NCI-H2196 (cell line): ENCODE results near the gene OR52N2.

ENCODE experiments used
- DNase-seq: peaks from one replicate; lab custom pipeline; 2025; ENCODE audit not compliant: unreplicated experiment; lab: John Stamatoyannopoulos, UW

The OR52N2 gene

GRCh38 chr11:5808500-5809121, at the start of gene OR52N2:
OR52N2 (plus strand) TSS chr11:5808924; CDS start chr11:5820336, 11,412 bp downstream.
- peak; percentile 41 for DNase-seq

GRCh38 chr11:5767056-5767455, 41.7 kb upstream of the OR52N2 start:
- no peak for DNase-seq

GRCh38 chr11:5783255-5783654, 25.5 kb upstream of the OR52N2 start, which contains the start of gene OR52N5:
OR52N5 (minus strand) TSS chr11:5783355; CDS start chr11:5778634, 4,721 bp downstream.
- no peak for DNase-seq

- no peak for DNase-seq
Measured at GRCh38 chr11:5791165-5791564, 17.6 kb upstream of the OR52N2 start, which contains the start of gene OR52N1. OR52N1 (minus strand) TSS chr11:5791265; CDS start chr11:5788816, 2,449 bp downstream.

GRCh38 chr11:5796541-5796940, 12.2 kb upstream of the OR52N2 start:
- no peak for DNase-seq

GRCh38 chr11:5803982-5804381, 4.7 kb upstream of the OR52N2 start:
- no peak for DNase-seq

- DNase-seq: no peak
Measured at GRCh38 chr11:5807580-5807979, 1.1 kb upstream of the OR52N2 start.

DNA sequence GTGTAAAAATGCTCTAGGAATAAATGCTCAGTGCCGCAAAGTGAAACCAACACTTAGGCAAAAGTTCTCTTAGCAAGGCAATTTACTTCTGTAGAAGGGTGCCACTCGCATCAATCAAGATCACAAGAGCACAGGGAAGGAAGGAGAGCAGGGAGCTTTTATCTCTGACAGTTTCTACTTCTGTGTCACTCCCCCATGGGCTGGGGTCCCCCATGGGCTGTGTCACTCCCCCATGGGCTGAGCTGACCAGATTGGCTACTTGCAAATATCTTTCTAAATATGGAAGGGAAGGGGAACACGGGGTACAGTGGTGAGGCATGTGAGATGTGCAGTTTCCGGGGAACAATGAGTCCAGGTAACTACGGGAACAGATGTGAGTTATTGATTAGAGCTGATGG, 397 bp downstream of the OR52N2 start:
- DNase-seq: no peak

GRCh38 chr11:5809905-5810795, 1.4 kb downstream of the OR52N2 start:
- DNase-seq: no peak

- no peak for DNase-seq
Measured at GRCh38 chr11:5815534-5815933, 6.8 kb downstream of the OR52N2 start.

- DNase-seq: no peak
Measured at GRCh38 chr11:5818245-5818886, 9.6 kb downstream of the OR52N2 start.

DNA sequence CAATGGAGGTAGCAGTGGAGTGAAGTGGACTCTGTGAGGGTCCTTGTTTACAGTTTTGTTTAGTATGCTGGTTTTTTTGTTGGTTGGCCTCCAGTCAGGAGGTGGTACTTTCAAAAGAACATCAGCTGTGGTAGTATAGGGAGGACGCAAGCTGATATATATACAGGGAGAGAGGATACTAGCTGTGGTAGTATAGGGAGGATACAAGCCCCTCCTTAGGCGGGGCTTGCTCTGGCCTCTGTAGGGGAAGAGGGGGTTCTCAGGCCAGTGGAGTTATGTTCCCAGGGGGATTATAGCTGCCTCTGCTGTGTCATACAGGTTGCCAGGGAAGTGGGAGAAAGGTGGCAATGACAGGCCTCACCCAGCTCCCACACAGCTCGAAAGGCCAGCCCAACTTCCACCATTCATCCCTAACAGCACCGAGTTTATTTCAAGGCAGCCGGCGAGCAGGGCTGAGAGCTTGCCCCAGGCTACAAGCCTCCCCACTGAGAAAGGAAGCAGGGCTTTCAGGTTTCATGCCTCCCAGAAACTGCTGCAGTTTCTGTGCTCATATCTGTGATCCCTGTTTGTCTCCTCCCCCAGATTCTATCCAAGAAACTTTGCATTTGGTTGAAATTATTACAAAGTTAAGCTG, 22.6 kb downstream of the OR52N2 start:
- no peak for DNase-seq

GRCh38 chr11:5833446-5833845, 24.7 kb downstream of the OR52N2 start:
- no peak for DNase-seq

DNA sequence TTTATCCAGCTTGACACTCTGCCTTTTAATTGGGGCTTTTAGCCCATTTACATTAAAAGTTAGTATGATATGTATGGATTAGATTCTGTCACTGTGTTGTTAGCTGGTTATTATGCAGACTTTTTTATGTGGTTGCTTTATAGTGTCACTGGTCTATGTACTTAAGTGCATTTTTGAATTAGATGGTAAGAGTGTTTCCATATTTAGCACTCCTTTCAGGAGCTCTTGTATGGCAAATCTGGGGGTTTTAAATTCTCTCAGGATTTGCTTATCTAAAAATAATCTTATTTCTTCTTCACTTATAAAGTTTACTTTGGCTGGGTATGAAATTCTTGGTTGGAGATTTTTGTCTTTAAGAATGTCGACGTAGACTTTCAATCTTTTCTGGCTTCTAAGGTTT, 29.0 kb downstream of the OR52N2 start:
- no peak for DNase-seq

- DNase-seq: no peak
Measured at GRCh38 chr11:5841797-5842196, 33.1 kb downstream of the OR52N2 start, which contains the start of gene OR52E6. OR52E6 (minus strand) TSS chr11:5841897; CDS start chr11:5841897, 0 bp downstream.

- DNase-seq: no peak
Measured at GRCh38 chr11:5846701-5847100, 38.0 kb downstream of the OR52N2 start.

GRCh38 chr11:5847711-5848110, 39.0 kb downstream of the OR52N2 start:
- no peak for DNase-seq

DNA sequence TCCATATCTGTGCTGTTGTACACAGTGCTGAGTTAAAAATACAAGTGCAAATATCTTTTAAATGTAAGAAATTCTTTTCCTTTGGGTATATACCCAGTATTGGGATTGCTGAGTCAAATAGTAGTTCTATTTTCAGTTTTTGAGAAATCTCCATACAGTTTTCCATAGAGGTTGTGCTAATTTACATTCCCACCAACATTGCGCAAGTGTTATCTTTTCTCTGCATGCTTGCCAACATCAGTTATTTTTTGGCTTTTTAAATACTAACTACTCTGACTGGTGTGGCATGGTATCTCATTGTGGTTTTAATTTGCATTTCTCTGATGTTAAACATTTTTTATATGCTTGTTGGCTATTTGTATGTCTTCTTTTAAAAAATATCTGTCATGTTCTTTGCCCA, 42.3 kb downstream of the OR52N2 start:
- no peak for DNase-seq

DNA sequence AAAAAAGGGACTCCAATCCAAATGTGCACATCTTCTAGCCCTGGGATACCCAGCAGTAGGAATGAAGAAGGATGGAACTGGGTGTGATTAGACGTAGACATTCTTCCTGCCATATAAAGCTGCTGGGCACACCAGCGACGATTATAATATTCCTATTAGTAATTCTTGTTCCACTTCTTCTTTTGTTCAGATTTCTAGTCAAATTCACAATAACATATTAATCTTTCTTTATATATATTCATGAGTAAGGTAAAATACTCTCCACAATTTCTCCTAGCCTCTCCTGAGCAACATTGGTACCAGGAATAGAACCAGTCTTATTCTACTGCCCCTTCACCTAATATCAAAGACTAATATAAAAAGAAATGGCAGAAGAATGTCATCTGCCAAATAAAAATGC, 48.9 kb downstream of the OR52N2 start, which contains the start of gene OR52E8:
Gene OR52E8, minus strand, starts transcription at position 101 of the 400 bp plus-strand sequence. Its CDS starts 0 bp downstream, at position 101.
- DNase-seq: no peak

DNA sequence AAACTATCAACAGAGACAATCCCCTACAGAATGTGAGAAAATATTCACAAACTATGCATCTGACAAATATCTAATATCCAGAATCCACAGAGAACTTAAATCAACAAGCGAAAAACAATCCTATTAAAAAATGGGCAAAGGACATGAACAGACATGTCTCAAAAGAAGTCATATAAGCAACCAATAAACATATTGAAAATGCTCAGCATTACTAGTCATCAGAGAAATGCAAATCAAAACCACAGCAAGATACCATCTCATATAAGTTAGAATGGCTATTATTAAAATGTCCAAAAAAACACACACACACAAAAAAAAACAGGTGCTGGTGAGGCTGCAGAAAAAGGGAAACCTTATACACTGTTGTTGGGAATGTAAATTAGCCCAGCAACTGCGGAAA, 57.1 kb downstream of the OR52N2 start:
- no peak for DNase-seq
